ENCODE results near the gene ITGAE.
A peak's percentile ranks its signal among the peaks of the same experiment; 100 is the strongest.
"Not testable (repeated sequence)": the region's sequence is repeated elsewhere in the genome, so short reads cannot be mapped to it uniquely, and the experiment has no call there.

ITGAE gene

DNA sequence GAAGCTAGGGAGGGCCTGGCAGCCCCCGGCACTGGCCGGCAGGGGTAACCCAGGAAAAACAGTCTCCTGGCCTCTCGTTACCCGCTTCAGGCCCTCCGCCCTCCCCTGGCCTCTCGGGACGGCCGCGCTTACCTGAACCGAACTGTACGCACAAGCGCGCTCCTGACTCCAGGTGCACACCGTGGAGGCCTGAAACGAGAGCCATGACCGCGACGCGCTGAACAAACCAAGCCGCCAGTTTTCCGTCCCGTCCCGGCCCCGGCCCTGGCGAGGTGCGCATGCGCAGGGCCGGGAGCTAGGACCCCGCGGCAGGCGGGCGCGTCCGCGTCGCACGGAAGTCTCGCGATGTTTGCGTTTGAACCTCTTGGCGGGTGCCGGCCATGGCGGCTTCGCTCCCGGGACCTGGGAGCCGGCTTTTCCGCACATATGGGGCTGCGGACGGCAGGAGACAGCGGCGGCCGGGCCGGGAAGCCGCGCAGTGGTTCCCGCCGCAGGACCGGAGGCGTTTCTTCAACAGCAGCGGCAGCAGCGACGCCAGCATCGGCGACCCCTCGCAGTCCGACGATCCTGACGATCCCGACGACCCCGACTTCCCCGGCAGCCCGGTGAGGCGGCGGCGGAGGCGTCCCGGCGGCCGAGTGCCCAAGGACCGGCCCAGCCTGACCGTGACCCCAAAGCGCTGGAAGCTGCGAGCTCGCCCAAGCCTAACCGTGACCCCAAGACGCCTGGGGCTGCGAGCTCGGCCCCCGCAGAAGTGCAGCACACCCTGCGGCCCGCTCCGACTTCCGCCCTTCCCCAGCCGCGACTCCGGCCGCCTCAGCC is 77.2 kb downstream of the ITGAE start, which contains the start of gene HASPIN:
Gene HASPIN (plus strand): TSS at position 348 of the 822 bp plus-strand sequence. CDS start 33 bp downstream, at position 381.
- DNase-seq: peak; percentile 91 to 92

DNA sequence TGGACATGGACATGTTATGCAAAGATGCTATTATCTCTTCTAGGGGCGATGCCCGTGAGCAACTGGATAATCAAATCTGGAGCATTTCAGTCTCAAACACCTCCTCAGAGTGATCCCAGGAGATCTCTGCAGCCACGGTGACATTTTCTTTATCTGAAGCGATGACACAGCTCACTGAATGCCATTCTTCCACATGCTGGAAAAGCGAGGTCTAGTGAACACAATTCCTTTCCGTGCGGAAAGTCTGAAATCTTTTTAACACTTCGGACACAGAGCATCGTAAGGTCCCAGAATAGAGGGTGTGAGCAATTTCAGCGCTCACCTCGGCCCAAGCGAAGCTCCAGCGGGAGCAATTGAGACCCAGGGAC is 77.8 kb downstream of the ITGAE start:
- no peak for DNase-seq

DNA sequence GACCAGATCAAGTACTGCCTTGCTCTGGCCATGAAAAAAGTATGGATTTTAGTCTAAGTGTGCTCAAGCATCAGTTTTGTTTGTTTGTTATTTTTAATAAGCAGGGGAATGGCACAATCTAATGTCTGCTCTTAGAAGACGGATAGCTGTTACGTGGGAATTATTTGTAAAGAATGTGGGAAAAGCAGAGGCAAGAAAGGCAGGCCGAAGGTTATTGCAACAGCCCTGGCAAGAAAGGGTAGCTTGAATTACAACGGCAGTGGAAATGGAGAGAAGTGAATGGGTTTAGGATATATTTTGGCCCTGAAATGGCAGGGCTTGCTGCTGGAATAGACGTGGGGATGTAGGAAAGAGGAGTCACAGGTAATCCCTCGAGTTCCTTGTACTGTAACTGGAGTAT is 78.3 kb downstream of the ITGAE start:
- no peak for DNase-seq

DNA sequence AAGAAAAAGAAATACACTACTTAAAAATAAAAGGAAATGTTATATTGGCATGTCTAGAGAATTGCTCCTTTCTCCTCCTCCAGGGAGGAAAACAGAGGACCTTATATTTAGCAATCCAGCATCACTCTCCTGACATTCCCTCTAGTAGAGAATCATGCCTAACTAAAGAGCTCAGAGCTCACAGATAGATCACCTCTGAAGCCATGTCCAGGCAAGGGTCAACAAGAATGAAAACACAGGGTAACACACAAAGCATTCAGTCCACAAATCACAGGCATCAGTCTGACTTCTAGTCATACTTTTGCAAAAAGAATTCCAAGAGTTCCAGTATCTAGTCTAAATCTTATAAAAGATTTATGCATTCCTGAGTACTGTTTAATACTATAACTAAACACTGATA is 81.7 kb downstream of the ITGAE start:
- no peak for DNase-seq

DNA sequence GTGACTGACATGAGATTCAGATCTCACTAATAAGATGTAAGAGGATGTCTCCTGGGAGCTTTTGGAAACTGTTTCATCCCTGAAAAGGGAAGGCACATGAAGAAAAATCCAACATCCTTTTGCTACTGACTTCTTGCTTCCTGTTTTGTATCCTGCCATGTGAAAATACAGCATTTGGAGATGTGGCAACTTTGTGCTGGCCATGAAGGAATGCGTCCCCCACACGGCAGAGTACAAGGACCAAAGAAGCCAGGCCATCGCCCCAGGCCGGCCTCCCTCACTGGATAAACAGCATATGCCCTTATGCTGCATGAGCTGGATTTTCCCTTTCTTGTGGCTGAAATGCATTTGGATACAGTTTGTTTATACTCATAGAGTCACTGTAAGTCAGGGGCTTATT is 82.8 kb downstream of the ITGAE start:
- no peak for DNase-seq

DNA sequence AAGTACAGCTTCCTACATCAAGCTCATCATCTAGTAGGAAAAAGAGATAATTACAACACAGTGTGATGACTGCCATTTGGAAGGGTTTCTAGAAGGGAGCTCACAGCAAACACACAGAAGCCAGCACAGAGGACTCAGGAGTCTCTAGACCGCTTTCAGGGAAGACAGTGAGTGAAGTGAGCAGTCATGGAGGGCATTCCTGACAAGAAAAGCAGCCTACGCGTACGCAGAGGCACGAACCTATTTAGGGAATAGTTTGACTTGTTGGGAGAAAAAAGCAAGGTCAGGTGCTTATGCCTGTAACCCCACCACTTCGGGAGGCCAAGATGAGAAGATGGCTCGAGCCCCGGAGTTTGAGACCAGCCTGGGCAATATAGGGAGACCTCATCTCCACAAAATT is 85.7 kb downstream of the ITGAE start:
- DNase-seq: no peak

- DNase-seq: no peak
These were observed 88.1 kb downstream of the ITGAE start for GRCh38 chr17:3712811-3713463.

DNA sequence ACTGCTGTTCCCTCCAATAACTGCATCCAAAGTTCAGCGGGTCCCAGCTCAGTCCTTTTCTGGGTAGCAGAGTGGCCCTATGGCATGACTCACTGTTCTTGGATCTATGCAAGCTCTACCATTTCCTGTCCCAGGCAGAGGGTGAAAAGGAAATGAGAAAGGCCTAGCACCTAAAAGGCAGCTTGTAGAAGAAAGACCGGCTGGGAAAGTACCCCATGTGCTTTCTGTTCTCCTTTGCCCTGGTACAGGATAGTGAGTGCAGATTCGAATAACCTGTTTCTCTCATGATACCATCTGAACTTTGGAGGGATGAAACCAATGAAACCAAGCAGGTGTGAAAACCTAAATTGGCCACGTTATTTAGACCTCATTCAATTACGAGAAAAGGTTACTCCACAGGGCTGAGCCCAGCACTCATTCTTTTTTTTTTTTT is 90.0 kb downstream of the ITGAE start:
- peak; percentile 82 to 88 for DNase-seq

- no peak for DNase-seq
These were observed 92.6 kb downstream of the ITGAE start for GRCh38 chr17:3708366-3708765.

- not testable (repeated sequence) for DNase-seq
These were observed 95.3 kb downstream of the ITGAE start for GRCh38 chr17:3705718-3705984.

DNA sequence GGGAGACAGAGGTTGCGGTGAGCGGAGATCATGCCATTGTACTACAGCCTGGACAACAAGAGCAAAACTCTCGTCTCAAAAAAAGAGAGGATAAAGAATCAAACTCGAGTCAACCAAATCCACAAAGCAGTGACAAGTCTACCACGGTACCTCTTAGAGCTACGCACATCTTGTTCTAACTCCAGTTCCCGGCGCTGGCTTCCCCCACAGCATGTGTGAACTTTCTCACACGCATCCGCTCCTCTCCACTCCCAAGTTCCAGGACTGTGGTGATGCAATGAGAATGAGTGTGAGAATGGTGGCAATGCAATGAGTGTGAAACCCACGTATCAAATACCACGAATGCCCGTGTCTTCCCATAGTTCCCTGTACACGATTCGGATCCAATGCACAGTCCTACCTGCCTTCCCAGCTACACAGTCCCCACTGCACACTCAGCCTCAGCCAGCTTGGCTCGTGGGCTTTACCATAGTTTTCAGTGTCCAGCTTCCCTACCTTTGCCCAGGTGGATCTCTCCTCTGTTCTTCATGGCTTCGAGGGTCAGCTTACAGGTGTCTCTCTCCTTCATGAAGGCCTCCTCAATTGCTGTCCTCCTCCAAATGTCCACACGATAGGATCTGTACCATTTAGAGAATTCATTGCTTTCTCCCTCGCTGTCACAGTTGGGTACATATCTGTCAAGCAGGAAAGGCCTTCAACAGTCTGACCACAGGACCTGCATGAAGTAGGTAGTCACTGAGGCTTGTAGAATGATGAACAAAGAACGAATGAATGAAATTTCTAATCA is 95.9 kb downstream of the ITGAE start:
- DNase-seq: no peak

DNA sequence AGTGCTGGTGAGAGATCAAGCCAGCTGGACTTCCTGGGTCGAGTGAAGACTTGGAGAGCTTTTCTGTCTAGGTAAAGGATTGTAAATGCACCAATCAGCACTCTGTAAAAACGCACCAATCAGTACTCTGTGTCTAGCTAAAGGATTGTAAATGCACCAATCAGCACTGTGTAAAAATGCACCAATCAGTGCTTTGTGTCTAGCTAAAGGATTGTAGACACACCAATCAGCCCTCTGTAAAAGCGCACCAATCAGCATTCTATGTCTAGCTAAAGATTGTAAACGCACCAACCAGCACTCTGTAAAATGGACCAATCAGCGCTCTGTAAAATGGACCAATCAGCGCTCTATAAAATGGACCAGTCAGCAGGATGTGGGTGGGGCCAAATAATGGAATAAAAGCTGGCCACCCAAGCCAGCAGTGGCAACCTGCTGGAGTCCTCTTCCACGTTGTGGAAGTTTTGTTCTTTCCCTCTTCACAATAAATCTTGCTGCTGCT is 98.9 kb downstream of the ITGAE start:
- DNase-seq: not testable (repeated sequence)

DNA sequence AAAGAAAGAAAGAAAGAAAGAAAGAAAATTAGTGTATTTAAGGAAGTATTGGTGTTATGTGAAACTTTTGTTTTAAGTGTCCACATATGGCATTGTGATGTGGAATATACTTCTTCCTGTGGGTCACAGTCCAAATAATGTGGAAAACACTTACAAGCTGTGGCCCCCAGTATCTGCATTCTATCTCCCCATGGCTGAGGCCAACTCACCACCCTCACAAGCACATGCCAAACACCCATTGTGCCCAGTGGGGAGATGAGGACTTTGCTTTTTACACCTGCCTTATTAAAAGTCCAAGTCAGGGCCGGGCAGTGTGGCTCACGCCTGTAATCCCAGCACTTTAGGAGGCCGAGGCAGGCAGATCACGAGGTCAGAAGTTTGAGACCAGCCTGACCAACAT is 101.0 kb downstream of the ITGAE start:
- DNase-seq: no peak

- DNase-seq: no peak
These were observed 102.8 kb downstream of the ITGAE start for GRCh38 chr17:3698139-3698538.

DNA sequence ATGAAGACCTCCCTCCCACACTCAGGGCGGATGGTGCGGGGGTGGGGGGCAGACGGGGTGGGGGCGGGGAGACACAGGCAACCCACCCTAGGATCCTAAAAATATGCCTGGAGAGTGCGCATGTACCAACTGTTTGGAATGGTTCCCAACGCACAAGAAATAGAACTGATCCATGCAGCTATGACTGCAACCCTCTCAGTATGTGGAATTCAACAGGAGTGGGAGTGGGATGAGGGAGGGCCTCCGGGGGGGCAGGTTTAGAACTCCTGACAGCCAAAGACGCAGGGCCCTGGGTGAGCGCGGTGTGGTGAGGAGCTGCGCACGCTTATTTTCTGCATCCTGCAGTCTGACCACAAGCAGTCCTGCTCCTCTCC is 103.9 kb downstream of the ITGAE start:
- no peak for DNase-seq

DNA sequence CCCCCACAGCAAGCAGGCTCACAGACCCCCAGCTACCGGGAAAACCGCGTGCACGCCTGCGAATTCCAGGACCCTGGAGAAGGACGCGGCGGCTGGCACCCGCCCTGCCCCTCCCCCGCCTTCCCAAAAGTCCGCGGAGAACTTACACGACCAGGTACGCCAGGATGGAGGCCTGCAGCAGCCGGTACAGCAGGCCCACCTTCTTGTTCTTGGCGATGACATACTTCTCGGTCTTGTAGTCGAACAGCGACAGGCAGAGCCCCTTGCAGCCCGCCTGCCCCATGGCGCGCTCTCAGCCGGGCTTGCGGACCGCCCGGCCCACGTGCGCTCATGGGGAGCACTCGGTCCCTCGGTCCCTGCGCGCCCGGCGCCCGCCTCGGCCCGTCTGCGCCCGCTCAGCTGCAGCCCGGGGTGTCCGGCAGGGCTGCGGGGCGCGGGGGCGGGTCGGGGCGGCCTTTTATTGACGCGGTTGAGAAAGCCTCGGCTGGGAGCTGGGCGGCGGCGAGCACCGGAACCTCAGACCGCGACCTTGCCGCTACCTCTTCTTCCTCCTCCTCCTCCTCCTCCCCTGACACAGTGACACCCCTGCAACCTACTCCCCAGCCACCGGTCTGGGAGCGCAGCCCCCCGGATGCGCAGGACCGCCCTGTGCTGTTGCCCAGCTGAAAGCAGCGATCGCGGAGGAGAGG is 105.1 kb downstream of the ITGAE start, which contains the start of gene P2RX5:
Gene P2RX5 (minus strand): TSS at position 433 of the 689 bp plus-strand sequence. CDS start 150 bp downstream, at position 283.
- DNase-seq: peak; percentile 50 to 63

DNA sequence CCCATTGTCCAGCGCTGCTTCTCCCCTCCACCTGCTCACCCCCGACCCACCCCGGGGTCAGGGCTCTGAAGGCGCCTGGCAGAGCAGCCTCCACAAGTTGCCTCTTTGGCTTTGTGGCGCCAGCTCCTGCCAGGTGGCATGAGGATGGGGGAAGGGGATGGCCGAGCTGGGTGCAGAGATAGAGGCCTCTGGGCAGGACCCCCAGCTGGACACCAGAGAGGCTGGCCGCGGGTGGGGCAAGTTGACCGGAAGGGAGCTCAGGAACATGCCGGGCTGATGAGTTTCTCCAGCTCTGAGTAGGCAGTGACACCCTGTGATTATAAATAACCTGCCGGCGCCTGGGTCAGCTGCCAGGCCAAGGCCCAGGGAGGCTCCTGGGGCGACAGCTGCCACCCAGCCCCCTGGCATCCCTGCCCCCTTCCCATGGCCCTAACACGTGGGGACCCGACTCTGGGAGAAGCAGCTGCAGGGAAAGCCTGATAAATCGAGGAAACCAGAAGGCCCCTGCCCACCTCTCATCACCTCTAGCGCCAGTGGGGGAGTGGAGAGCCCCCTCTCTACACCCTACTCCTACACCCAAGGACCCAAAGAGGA is 105.8 kb downstream of the ITGAE start:
- DNase-seq: no peak

GRCh38 chr17:3693829-3694231 is 107.2 kb downstream of the ITGAE start:
- peak; percentile 41 to 61 for DNase-seq

GRCh38 chr17:3693141-3693540 is 107.8 kb downstream of the ITGAE start:
- DNase-seq: no peak

- DNase-seq: no peak
These were observed 108.6 kb downstream of the ITGAE start for GRCh38 chr17:3692346-3692745.

DNA sequence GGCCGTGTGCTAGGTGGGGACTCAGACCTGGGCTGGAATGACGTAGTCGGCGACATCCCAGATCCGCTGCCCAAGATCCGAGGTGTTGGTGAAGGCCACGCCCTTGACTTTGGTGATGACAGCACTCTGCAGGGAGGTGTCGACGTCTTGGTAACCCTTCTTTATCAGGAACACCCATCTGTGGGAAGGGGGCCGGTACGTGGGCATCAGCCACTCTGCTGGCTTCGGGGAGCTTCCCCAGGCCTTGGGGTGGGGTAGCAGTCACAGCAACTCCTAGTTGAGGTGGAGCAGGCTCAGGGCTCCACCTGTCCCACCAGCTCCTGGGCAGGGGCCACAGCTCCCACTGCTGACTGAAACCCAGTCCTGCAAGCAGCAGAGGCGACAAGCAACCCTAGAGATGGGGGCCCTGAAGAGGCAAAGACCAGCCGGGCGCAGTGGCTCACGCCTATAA is 109.3 kb downstream of the ITGAE start:
- no peak for DNase-seq

- DNase-seq: no peak
These were observed 110.8 kb downstream of the ITGAE start for GRCh38 chr17:3690094-3690715.
